HG02759 (cell line): ENCODE results near the gene CNOT1.

Source experiments
- ATAC-seq: cut with Tn5 transposase; IDR thresholded peaks from one replicate; pipeline ENCODE4 v1.9.1; 2021; ENCODE audit warnings: mild to moderate bottlenecking, moderate library complexity; ENCODE audit not compliant: unreplicated experiment

The CNOT1 gene

GRCh38 chr16:58518980-58519368 lies 110.7 kb downstream of the CNOT1 start:
- ATAC-seq, result no peak

- ATAC-seq, result peak; percentile 35
These were observed 111.3 kb downstream of the CNOT1 start for GRCh38 chr16:58518083-58518979.

GRCh38 chr16:58516768-58517107 lies 112.9 kb downstream of the CNOT1 start:
- ATAC-seq, result no peak

- ATAC-seq, result peak; percentile 44
These were observed 113.5 kb downstream of the CNOT1 start for GRCh38 chr16:58515871-58516767.

- ATAC-seq, result peak; percentile 76
These were observed 114.3 kb downstream of the CNOT1 start, which contains the start of gene SETD6 for GRCh38 chr16:58515125-58515870. TSS of gene SETD6 (plus strand) at chr16:58515517. CDS start at chr16:58515538, 21 bp downstream.

GRCh38 chr16:58513874-58514273 lies 115.8 kb downstream of the CNOT1 start:
- no peak for ATAC-seq

- ATAC-seq, result peak; percentile 32
These were observed 117.5 kb downstream of the CNOT1 start for GRCh38 chr16:58511933-58512815.

- ATAC-seq, result no peak
These were observed 118.6 kb downstream of the CNOT1 start for GRCh38 chr16:58510776-58511628.

GRCh38 chr16:58510097-58510775 lies 119.4 kb downstream of the CNOT1 start:
- no peak for ATAC-seq

- no peak for ATAC-seq
These were observed 120.2 kb downstream of the CNOT1 start for GRCh38 chr16:58509256-58510096.

- ATAC-seq, result no peak
These were observed 120.9 kb downstream of the CNOT1 start for GRCh38 chr16:58508671-58509251.

GRCh38 chr16:58507963-58508670 lies 121.5 kb downstream of the CNOT1 start:
- no peak for ATAC-seq

- ATAC-seq, result no peak
These were observed 122.2 kb downstream of the CNOT1 start for GRCh38 chr16:58507195-58507962.

GRCh38 chr16:58506241-58507194 lies 123.1 kb downstream of the CNOT1 start:
- no peak for ATAC-seq
